ENCODE results near the gene CAPS2. TPM values are rescaled to one million over a fixed set of nuclear protein-coding genes. Genes with fewer than 3 reads are reported as not detected.

CAPS2 gene
- total RNA-seq, 1 donor from 2014 or later = 9.0 TPM

- H3K27me3 ChIP-seq = no peaks in the 10 kb centered on the region
- no peak overlapping the region for H3K27ac ChIP-seq
- no peak overlapping the region for H3K4me3 ChIP-seq
- no peak for TF ChIP-seq CTCF (IDR thresholded peaks at IDR 0.05)
- no peaks in the 10 kb centered on the region for H3K9me3 ChIP-seq
- no peak for DNase-seq
- peak; percentile 48 for ATAC-seq
- H3K4me1 ChIP-seq = no peaks in the 10 kb centered on the region
- no peaks in the 10 kb centered on the region for H3K36me3 ChIP-seq
- intact Hi-C loops (cut with DNase I) = no loop called here
Observed at GRCh38 chr12:75305412-75306332, 24.5 kb downstream of the CAPS2 start.

- intact Hi-C loops (cut with DNase I) = no loop called here
- ATAC-seq = no peak
Observed at GRCh38 chr12:75302781-75303180, 27.3 kb downstream of the CAPS2 start.

GRCh38 chr12:75302225-75302624 is 27.9 kb downstream of the CAPS2 start:
- Histone ChIP-seq H3K27me3 (no peaks in the 10 kb centered on the region), H3K4me1 (no peaks in the 10 kb centered on the region), H3K27ac (no peak overlapping the region), H3K36me3 (no peaks in the 10 kb centered on the region), H3K9me3 (no peaks in the 10 kb centered on the region), H3K4me3 (no peak overlapping the region)
- ATAC-seq (no peak), DNase-seq (no peak)
- intact Hi-C loops (cut with DNase I) = no loop called here
- no peak for TF ChIP-seq CTCF (IDR thresholded peaks at IDR 0.05)

More at GRCh38 chr12:75302781-75303180, 27.3 kb downstream of the CAPS2 start:
- TF ChIP-seq CTCF (IDR thresholded peaks at IDR 0.05) = no peak
- Histone ChIP-seq H3K27ac (no peak overlapping the region), H3K36me3 (no peaks in the 10 kb centered on the region), H3K27me3 (no peaks in the 10 kb centered on the region), H3K4me3 (no peak overlapping the region), H3K4me1 (no peaks in the 10 kb centered on the region), H3K9me3 (no peaks in the 10 kb centered on the region)
- DNase-seq = no peak

GRCh38 chr12:75294797-75295196 is 35.3 kb downstream of the CAPS2 start:
- no peak for ATAC-seq
- TF ChIP-seq CTCF (IDR thresholded peaks at IDR 0.05) = no peak
- no peak overlapping the region for H3K27ac ChIP-seq
- no peaks in the 10 kb centered on the region for H3K36me3 ChIP-seq
- H3K27me3 ChIP-seq = no peaks in the 10 kb centered on the region
- no peaks in the 10 kb centered on the region for H3K9me3 ChIP-seq
- no peak overlapping the region for H3K4me3 ChIP-seq
- no peaks in the 10 kb centered on the region for H3K4me1 ChIP-seq
- no peak for DNase-seq
- intact Hi-C loops (cut with DNase I) = no loop called here

GRCh38 chr12:75294336-75294735 is 35.8 kb downstream of the CAPS2 start:
- no peaks in the 10 kb centered on the region for H3K9me3 ChIP-seq
- H3K27ac ChIP-seq = no peak overlapping the region
- H3K36me3 ChIP-seq = no peaks in the 10 kb centered on the region
- no peaks in the 10 kb centered on the region for H3K27me3 ChIP-seq
- ATAC-seq (no peak), DNase-seq (no peak)
- no peaks in the 10 kb centered on the region for H3K4me1 ChIP-seq
- no peak for TF ChIP-seq CTCF (IDR thresholded peaks at IDR 0.05)
- no peak overlapping the region for H3K4me3 ChIP-seq
- intact Hi-C loops (cut with DNase I) = no loop called here
